NCI-H345 treated with DMSO at 0.1 percent for 48 hours (cell line): ENCODE results near the gene LYPLA2.

Source experiments
- DNase-seq: peaks from one replicate; lab custom pipeline; 2025; ENCODE audit not compliant: unreplicated experiment; lab: John Stamatoyannopoulos, UW

LYPLA2 gene

GRCh38 chr1:23790696-23791515, at the start of gene LYPLA2:
Gene LYPLA2, plus strand, starts transcription at chr1:23791145. Its CDS starts 1,538 bp downstream, at chr1:23792683.
- peak; percentile 78 for DNase-seq

- no peak for DNase-seq
Observed at GRCh38 chr1:23741609-23742008, 49.3 kb upstream of the LYPLA2 start.

GRCh38 chr1:23742670-23743286, 48.2 kb upstream of the LYPLA2 start:
- no peak for DNase-seq

GRCh38 chr1:23743287-23744152, 47.4 kb upstream of the LYPLA2 start, which contains the start of gene ELOA:
Gene ELOA, plus strand, starts transcription at chr1:23743471. Its CDS starts 33 bp downstream, at chr1:23743504.
- DNase-seq = peak; percentile 47

GRCh38 chr1:23745515-23745914, 45.4 kb upstream of the LYPLA2 start:
- DNase-seq = peak; percentile 8

GRCh38 chr1:23748016-23748415, 42.9 kb upstream of the LYPLA2 start:
- no peak for DNase-seq

GRCh38 chr1:23751050-23751814, 39.7 kb upstream of the LYPLA2 start:
- DNase-seq = no peak

GRCh38 chr1:23751815-23752200, 39.1 kb upstream of the LYPLA2 start:
- DNase-seq = no peak

- no peak for DNase-seq
Observed at GRCh38 chr1:23752909-23753308, 38.0 kb upstream of the LYPLA2 start.

GRCh38 chr1:23756676-23757075, 34.3 kb upstream of the LYPLA2 start:
- no peak for DNase-seq

GRCh38 chr1:23757812-23758211, 33.1 kb upstream of the LYPLA2 start:
- DNase-seq = no peak

- DNase-seq = no peak
Observed at GRCh38 chr1:23759277-23759676, 31.7 kb upstream of the LYPLA2 start.

- no peak for DNase-seq
Observed at GRCh38 chr1:23763041-23763577, 27.8 kb upstream of the LYPLA2 start.

GRCh38 chr1:23768733-23769132, 22.2 kb upstream of the LYPLA2 start:
- no peak for DNase-seq

- DNase-seq = peak; percentile 27
Observed at GRCh38 chr1:23772049-23772853, 18.7 kb upstream of the LYPLA2 start.

GRCh38 chr1:23772854-23773242, 18.1 kb upstream of the LYPLA2 start:
- no peak for DNase-seq

GRCh38 chr1:23774174-23774880, 16.6 kb upstream of the LYPLA2 start:
- DNase-seq = no peak

GRCh38 chr1:23776217-23776616, 14.7 kb upstream of the LYPLA2 start:
- DNase-seq = no peak
